Right forelimb (tissue), 1 donor: ENCODE results near the gene EWSR1.

Experiments used
- DNase-seq: peaks from one replicate; pipeline ENCODE4 v3.0.0-alpha.2; 2018

EWSR1 gene

GRCh38 chr22:29325356-29325755 lies 57.3 kb downstream of the EWSR1 start:
- DNase-seq = no peak

- no peak for DNase-seq
These were observed 57.8 kb downstream of the EWSR1 start for GRCh38 chr22:29325785-29326315.

GRCh38 chr22:29326481-29326880 lies 58.4 kb downstream of the EWSR1 start:
- DNase-seq = no peak

GRCh38 chr22:29327089-29327764 lies 59.2 kb downstream of the EWSR1 start:
- DNase-seq = no peak

GRCh38 chr22:29328055-29328454 lies 60.0 kb downstream of the EWSR1 start:
- DNase-seq = no peak

GRCh38 chr22:29328566-29329500 lies 60.8 kb downstream of the EWSR1 start:
- peak; percentile 65 for DNase-seq

- DNase-seq = no peak
These were observed 61.5 kb downstream of the EWSR1 start for GRCh38 chr22:29329581-29329980.

GRCh38 chr22:29330291-29330690 lies 62.2 kb downstream of the EWSR1 start:
- DNase-seq = no peak

- DNase-seq = no peak
These were observed 62.7 kb downstream of the EWSR1 start for GRCh38 chr22:29330753-29331152.

GRCh38 chr22:29331213-29331612 lies 63.1 kb downstream of the EWSR1 start:
- no peak for DNase-seq

- no peak for DNase-seq
These were observed 63.7 kb downstream of the EWSR1 start for GRCh38 chr22:29331658-29332300.

- no peak for DNase-seq
These were observed 64.9 kb downstream of the EWSR1 start for GRCh38 chr22:29332886-29333496.

GRCh38 chr22:29334148-29334547 lies 66.1 kb downstream of the EWSR1 start:
- no peak for DNase-seq

GRCh38 chr22:29334696-29335344 lies 66.8 kb downstream of the EWSR1 start:
- DNase-seq = no peak

GRCh38 chr22:29335656-29336055 lies 67.6 kb downstream of the EWSR1 start:
- DNase-seq = no peak

GRCh38 chr22:29336751-29337490 lies 68.9 kb downstream of the EWSR1 start:
- no peak for DNase-seq

- DNase-seq = no peak
These were observed 69.7 kb downstream of the EWSR1 start for GRCh38 chr22:29337631-29338284.

GRCh38 chr22:29338398-29338797 lies 70.3 kb downstream of the EWSR1 start:
- DNase-seq = no peak

- DNase-seq = no peak
These were observed 71.5 kb downstream of the EWSR1 start for GRCh38 chr22:29339381-29340235.

- no peak for DNase-seq
These were observed 72.5 kb downstream of the EWSR1 start for GRCh38 chr22:29340566-29340965.
